Measurements from ENCODE around the gene MYRF.

GRCh38 chr11:61704838-61705237, 47.6 kb upstream of the MYRF start:
- TF ChIP-seq, protein P1, sequence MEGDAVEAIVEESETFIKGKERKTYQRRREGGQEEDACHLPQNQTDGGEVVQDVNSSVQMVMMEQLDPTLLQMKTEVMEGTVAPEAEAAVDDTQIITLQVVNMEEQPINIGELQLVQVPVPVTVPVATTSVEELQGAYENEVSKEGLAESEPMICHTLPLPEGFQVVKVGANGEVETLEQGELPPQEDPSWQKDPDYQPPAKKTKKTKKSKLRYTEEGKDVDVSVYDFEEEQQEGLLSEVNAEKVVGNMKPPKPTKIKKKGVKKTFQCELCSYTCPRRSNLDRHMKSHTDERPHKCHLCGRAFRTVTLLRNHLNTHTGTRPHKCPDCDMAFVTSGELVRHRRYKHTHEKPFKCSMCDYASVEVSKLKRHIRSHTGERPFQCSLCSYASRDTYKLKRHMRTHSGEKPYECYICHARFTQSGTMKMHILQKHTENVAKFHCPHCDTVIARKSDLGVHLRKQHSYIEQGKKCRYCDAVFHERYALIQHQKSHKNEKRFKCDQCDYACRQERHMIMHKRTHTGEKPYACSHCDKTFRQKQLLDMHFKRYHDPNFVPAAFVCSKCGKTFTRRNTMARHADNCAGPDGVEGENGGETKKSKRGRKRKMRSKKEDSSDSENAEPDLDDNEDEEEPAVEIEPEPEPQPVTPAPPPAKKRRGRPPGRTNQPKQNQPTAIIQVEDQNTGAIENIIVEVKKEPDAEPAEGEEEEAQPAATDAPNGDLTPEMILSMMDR (IDR thresholded peaks at IDR 0.05; ENCODE audit: borderline replicate concordance, extremely low read depth, low read length, poor library complexity, severe bottlenecking), result no peak
- no peak for TF ChIP-seq EZH2 (IDR thresholded peaks at IDR 0.05; ENCODE audit: borderline replicate concordance, low read depth, low read length, severe bottlenecking)

Data from DND-41 (cell line).